DND-41 (cell line): ENCODE measurements around the gene GPRC5D.

Source experiments
- EZH2 ChIP-seq: IDR thresholded peaks from 3 replicates; pipeline ENCODE4 v1.6.1; 2012; ENCODE audit warnings: borderline replicate concordance, low read depth, mild to moderate bottlenecking, moderate library complexity, low read length, inconsistent platforms; ENCODE audit not compliant: severe bottlenecking
- TF ChIP-seq, protein P1 (sequence below): IDR thresholded peaks from 2 replicates; pipeline ENCODE4 v1.5.1; 2012; ENCODE audit warnings: borderline replicate concordance, low read length, moderate library complexity, mild to moderate bottlenecking; ENCODE audit not compliant: poor library complexity, severe bottlenecking; ENCODE audit errors: extremely low read depth

DNA sequence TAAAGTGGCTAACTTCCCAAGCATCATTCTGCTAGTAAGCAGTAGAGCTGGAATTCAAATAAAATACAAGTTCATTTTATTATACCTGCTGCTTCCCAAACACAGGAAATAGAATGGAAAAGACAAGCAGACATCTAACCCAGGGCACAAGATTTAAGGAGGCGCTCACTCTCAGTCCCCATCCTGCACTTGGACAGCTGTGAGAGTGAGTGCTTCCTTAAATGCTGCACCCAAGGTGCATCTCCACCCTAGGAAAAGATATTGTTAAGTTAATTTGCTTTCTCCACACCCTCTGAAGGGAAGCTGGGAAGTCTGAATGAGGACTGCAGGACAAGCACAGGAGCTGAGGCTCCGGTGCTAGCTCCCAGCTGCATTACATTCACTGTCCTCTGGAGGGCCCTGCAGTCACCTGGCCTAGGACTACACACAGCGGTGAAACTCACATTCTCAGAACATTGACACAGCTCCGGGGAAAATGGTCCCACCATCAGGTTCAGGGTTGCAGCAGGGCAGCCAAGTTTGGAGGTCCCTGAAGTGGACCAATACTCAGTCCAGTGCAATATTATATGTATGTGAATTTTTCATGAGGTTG lies 33.9 kb upstream of the GPRC5D start:
- TF ChIP-seq, protein P1, sequence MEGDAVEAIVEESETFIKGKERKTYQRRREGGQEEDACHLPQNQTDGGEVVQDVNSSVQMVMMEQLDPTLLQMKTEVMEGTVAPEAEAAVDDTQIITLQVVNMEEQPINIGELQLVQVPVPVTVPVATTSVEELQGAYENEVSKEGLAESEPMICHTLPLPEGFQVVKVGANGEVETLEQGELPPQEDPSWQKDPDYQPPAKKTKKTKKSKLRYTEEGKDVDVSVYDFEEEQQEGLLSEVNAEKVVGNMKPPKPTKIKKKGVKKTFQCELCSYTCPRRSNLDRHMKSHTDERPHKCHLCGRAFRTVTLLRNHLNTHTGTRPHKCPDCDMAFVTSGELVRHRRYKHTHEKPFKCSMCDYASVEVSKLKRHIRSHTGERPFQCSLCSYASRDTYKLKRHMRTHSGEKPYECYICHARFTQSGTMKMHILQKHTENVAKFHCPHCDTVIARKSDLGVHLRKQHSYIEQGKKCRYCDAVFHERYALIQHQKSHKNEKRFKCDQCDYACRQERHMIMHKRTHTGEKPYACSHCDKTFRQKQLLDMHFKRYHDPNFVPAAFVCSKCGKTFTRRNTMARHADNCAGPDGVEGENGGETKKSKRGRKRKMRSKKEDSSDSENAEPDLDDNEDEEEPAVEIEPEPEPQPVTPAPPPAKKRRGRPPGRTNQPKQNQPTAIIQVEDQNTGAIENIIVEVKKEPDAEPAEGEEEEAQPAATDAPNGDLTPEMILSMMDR = peak; percentile 42
- no peak for TF ChIP-seq EZH2
